Memory B cell (primary cell): Measurements from ENCODE around the gene SERPINB4.
"Not testable (repeated sequence)": the region's sequence is repeated elsewhere in the genome, so short reads cannot be mapped to it uniquely, and the experiment has no call there.

ENCODE experiments used
- ATAC-seq: fragments of 150-1000 bp; cut with Tn5 transposase; 2 replicates; pipeline ENCODE4 v1.10.0; 2021; ENCODE audit warnings: low read depth, mild to moderate bottlenecking, moderate library complexity
- DNase-seq, 2 donors: peaks; one replicate each; pipeline ENCODE4 v3.0.0; 2022; ENCODE audit warnings: low spot score in 2 of 2
- H3K27ac Mint-ChIP-seq: one replicate; pipeline ENCODE4 v1.8.0; 2022; ENCODE audit warnings: mild to moderate bottlenecking, moderate library complexity, mixed read lengths
- H3K27me3 Mint-ChIP-seq: one replicate; pipeline ENCODE4 v1.8.0; 2022; ENCODE audit warnings: mixed read lengths
- H3K36me3 Mint-ChIP-seq: one replicate; pipeline ENCODE4 v1.8.0; 2022; ENCODE audit warnings: mild to moderate bottlenecking, mixed read lengths
- H3K4me1 Mint-ChIP-seq: one replicate; pipeline ENCODE4 v1.8.0; 2022; ENCODE audit warnings: mixed read lengths
- H3K4me3 Mint-ChIP-seq: one replicate; pipeline ENCODE4 v1.8.0; 2022; ENCODE audit warnings: mild to moderate bottlenecking, moderate library complexity, mixed read lengths
- H3K9me3 Mint-ChIP-seq: one replicate; pipeline ENCODE4 v1.8.0; 2022; ENCODE audit warnings: mixed read lengths

The SERPINB4 gene

DNA sequence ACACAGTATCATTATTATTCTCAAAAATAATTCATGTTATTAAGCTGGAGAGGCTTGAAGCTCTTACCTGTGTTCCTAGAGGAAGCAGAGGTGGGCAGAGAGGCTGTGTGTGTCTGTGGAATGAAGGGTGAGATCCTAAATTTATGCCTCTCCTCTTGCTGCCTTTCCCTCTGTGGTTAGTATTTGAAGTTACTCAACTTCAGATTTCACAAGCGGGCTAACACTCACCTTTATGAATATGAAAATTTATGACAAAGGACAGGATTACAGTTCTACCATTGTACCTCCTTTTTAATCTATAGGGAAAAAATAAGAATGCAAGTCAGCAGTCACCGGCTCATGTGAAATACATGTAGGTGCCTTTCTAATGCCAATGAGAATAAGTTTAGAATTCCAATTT is at the start of gene SERPINB4:
TSS of gene SERPINB4 (minus strand) at position 115 of the 400 bp plus-strand sequence. CDS start 679 bp downstream, outside the sequence.
- H3K4me1 Mint-ChIP-seq, ATAC-seq, H3K9me3 Mint-ChIP-seq, H3K36me3 Mint-ChIP-seq, H3K27me3 Mint-ChIP-seq, DNase-seq, H3K4me3 Mint-ChIP-seq, H3K27ac Mint-ChIP-seq: not testable (repeated sequence)

GRCh38 chr18:63689064-63689463 is 45.0 kb upstream of the SERPINB4 start:
- H3K4me3 Mint-ChIP-seq, result no peak overlapping the region
- H3K9me3 Mint-ChIP-seq, result peaks cover 13% of the 10 kb centered on the region
- DNase-seq, result no peak
- H3K36me3 Mint-ChIP-seq, result no peaks in the 10 kb centered on the region
- H3K27me3 Mint-ChIP-seq, result peaks cover 5% of the 10 kb centered on the region
- H3K4me1 Mint-ChIP-seq, result no peaks in the 10 kb centered on the region
- H3K27ac Mint-ChIP-seq, result no peak overlapping the region
- ATAC-seq, result no peak

- DNase-seq (no peak), ATAC-seq (no peak)
- Mint-ChIP-seq H3K27ac (no peak overlapping the region), H3K4me3 (no peak overlapping the region), H3K27me3 (peaks cover 8% of the 10 kb centered on the region), H3K9me3 (peaks cover 11% of the 10 kb centered on the region), H3K4me1 (no peaks in the 10 kb centered on the region), H3K36me3 (no peaks in the 10 kb centered on the region)
These were observed 42.8 kb upstream of the SERPINB4 start for GRCh38 chr18:63686871-63687270.

- Mint-ChIP-seq H3K27me3 (peaks cover 8% of the 10 kb centered on the region), H3K27ac (no peak overlapping the region), H3K4me3 (no peak overlapping the region), H3K4me1 (no peaks in the 10 kb centered on the region), H3K9me3 (peaks cover 6% of the 10 kb centered on the region), H3K36me3 (no peaks in the 10 kb centered on the region)
- DNase-seq (no peak), ATAC-seq (no peak)
These were observed 40.7 kb upstream of the SERPINB4 start for GRCh38 chr18:63684718-63685117.

GRCh38 chr18:63683890-63684289 is 39.8 kb upstream of the SERPINB4 start:
- no peaks in the 10 kb centered on the region for H3K4me1 Mint-ChIP-seq
- H3K27ac Mint-ChIP-seq, result no peak overlapping the region
- H3K27me3 Mint-ChIP-seq, result peaks cover 8% of the 10 kb centered on the region
- no peak for ATAC-seq
- DNase-seq, result no peak
- H3K9me3 Mint-ChIP-seq, result peaks cover 6% of the 10 kb centered on the region
- H3K36me3 Mint-ChIP-seq, result no peaks in the 10 kb centered on the region
- H3K4me3 Mint-ChIP-seq, result no peak overlapping the region

- Mint-ChIP-seq H3K27me3 (peaks cover 8% of the 10 kb centered on the region), H3K36me3 (no peaks in the 10 kb centered on the region), H3K4me3 (no peak overlapping the region), H3K9me3 (peaks cover 6% of the 10 kb centered on the region), H3K4me1 (no peaks in the 10 kb centered on the region), H3K27ac (no peak overlapping the region)
- ATAC-seq, result no peak
- DNase-seq, result no peak
These were observed 39.1 kb upstream of the SERPINB4 start for GRCh38 chr18:63683152-63683551.

GRCh38 chr18:63681449-63682340 is 37.6 kb upstream of the SERPINB4 start:
- ATAC-seq (no peak), DNase-seq (no peak)
- H3K36me3 Mint-ChIP-seq, result no peaks in the 10 kb centered on the region
- H3K9me3 Mint-ChIP-seq, result peaks cover 6% of the 10 kb centered on the region
- H3K4me1 Mint-ChIP-seq, result no peaks in the 10 kb centered on the region
- no peak overlapping the region for H3K27ac Mint-ChIP-seq
- no peak overlapping the region for H3K4me3 Mint-ChIP-seq
- H3K27me3 Mint-ChIP-seq, result peaks cover 7% of the 10 kb centered on the region

- ATAC-seq, result no peak
- Mint-ChIP-seq H3K4me1 (no peaks in the 10 kb centered on the region), H3K36me3 (no peaks in the 10 kb centered on the region), H3K27ac (no peak overlapping the region), H3K9me3 (peaks cover 5% of the 10 kb centered on the region), H3K4me3 (no peak overlapping the region), H3K27me3 (peaks cover 2% of the 10 kb centered on the region)
- DNase-seq, result no peak
These were observed 36.0 kb upstream of the SERPINB4 start for GRCh38 chr18:63679820-63680606.

- no peak overlapping the region for H3K4me3 Mint-ChIP-seq
- no peaks in the 10 kb centered on the region for H3K36me3 Mint-ChIP-seq
- ATAC-seq, result no peak
- peaks cover 5% of the 10 kb centered on the region for H3K9me3 Mint-ChIP-seq
- no peak for DNase-seq
- H3K27ac Mint-ChIP-seq, result no peak overlapping the region
- H3K27me3 Mint-ChIP-seq, result peaks cover 3% of the 10 kb centered on the region
- H3K4me1 Mint-ChIP-seq, result no peaks in the 10 kb centered on the region
These were observed 33.6 kb upstream of the SERPINB4 start for GRCh38 chr18:63677500-63678225.

DNA sequence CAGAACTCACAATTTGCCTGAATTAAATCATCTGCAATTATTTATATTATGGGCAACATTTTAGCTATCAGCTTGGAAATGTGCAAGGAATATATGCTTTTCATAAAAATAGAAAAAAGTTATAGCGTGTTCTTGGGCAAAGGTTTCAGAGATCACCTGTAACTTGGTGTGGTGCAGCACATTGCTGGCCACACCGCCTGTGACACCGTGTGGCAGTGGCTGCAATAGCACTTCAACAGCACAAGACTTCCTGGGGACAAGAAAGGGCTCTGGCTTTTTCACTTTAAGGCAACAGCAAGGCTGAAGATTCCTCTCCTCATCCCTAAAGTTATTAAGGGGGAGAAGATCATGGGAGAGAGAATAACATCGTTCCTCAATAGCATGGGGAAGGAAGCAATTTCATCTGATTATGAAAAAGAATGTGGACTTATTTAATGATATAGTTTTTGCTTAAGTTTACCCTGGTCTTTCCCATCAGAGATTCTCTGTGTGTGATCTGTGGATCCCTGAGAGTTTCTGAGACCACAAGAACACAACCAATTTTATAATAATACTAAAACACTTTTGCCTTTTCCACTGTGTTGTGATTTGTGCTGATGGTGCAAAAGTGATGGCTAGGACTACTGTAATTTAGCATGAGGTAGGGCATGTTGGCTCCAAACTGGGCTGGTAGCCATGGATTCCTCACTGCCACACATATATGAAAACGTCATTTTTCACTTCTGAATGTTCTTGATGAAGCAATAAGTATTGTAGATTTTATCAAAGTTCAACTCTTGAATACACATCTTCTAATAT is 32.7 kb upstream of the SERPINB4 start:
- ATAC-seq, result no peak
- H3K36me3 Mint-ChIP-seq, result no peaks in the 10 kb centered on the region
- H3K9me3 Mint-ChIP-seq, result peaks cover 7% of the 10 kb centered on the region
- H3K4me1 Mint-ChIP-seq, result no peaks in the 10 kb centered on the region
- no peak for DNase-seq
- H3K4me3 Mint-ChIP-seq, result no peak overlapping the region
- peaks cover 3% of the 10 kb centered on the region for H3K27me3 Mint-ChIP-seq
- no peak overlapping the region for H3K27ac Mint-ChIP-seq

GRCh38 chr18:63664571-63664970 is 20.5 kb upstream of the SERPINB4 start:
- Mint-ChIP-seq H3K4me1 (no peaks in the 10 kb centered on the region), H3K27ac (no peak overlapping the region), H3K36me3 (no peaks in the 10 kb centered on the region), H3K4me3 (no peak overlapping the region), H3K9me3 (peaks cover 12% of the 10 kb centered on the region), H3K27me3 (peaks cover 5% of the 10 kb centered on the region)
- DNase-seq (no peak), ATAC-seq (no peak)

DNA sequence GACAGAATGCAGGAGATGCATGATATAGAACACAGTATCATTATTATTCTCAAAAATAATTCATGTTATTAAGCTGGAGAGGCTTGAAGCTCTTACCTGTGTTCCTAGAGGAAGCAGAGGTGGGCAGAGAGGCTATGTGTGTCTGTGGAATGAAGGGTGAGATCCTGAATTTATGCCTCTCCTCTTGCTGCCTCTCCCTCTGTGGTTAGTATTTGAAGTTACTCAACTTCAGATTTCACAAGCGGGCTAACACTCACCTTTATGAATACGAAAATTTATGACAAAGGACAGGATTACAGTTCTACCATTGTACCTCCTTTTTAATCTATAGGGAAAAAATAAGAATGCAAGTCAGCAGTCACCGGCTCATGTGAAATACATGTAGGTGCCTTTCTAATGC is 17.7 kb upstream of the SERPINB4 start, which contains the start of gene SERPINB3:
TSS of gene SERPINB3 (minus strand) at position 144 of the 400 bp plus-strand sequence. CDS start 677 bp downstream, outside the sequence.
- H3K4me1 Mint-ChIP-seq, DNase-seq, H3K27ac Mint-ChIP-seq, H3K4me3 Mint-ChIP-seq, H3K27me3 Mint-ChIP-seq, ATAC-seq, H3K36me3 Mint-ChIP-seq, H3K9me3 Mint-ChIP-seq: not testable (repeated sequence)

GRCh38 chr18:63658920-63659319 is 14.9 kb upstream of the SERPINB4 start:
- H3K27me3 Mint-ChIP-seq, DNase-seq, ATAC-seq, H3K36me3 Mint-ChIP-seq, H3K4me1 Mint-ChIP-seq, H3K27ac Mint-ChIP-seq, H3K4me3 Mint-ChIP-seq, H3K9me3 Mint-ChIP-seq: not testable (repeated sequence)
